ENCODE measurements around the gene FBXW9. TPM values are rescaled to one million over a fixed set of nuclear protein-coding genes. Genes with fewer than 3 reads are reported as not detected.

FBXW9 gene
- total RNA-seq, 2 experiments from 2014 or later, result 2.2 to 2.4 TPM

DNA sequence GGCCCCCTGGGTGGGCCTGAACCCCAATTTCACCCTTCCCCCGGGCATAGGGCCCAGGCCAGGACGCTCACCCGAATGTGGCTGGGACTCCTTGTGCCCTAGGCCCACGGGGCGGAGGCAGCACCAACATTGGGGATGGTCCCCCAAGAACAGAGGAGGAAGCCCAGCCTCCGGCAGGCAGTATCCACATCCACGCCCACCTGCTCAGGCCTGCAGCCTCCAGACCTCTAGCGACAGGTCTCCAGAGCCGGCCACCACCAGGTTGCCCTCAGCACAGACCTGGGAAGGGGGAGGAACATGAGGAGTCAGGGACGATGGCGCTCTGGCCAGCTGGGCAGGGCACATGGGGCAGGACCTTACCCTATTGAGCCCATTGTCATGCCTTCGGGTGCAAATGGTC lies 7.4 kb downstream of the FBXW9 start:
- ChIA-PET POLR2A (no interaction called here), CTCF (no interaction called here)
- TF ChIP-seq CTCF (IDR thresholded peaks at IDR 0.05), result no peak
- Histone ChIP-seq H3K4me3 (ENCODE audit: low read length) (no peak overlapping the region), H3K27ac (ENCODE audit: low read depth in 1 of 2, low read length in 2 of 2) (no peak overlapping the region), H3K36me3 (ENCODE audit: insufficient read depth, low read length) (peaks cover 2% of the 10 kb centered on the region), H3K4me1 (ENCODE audit: insufficient read depth, low read length) (no peaks in the 10 kb centered on the region), H3K9me3 (ENCODE audit: control insufficient read depth in 1 of 2, insufficient read depth in 1 of 2, low read length in 2 of 2) (no peaks in the 10 kb centered on the region), H3K27me3 (ENCODE audit: control insufficient read depth in 1 of 2, insufficient read depth in 2 of 2, low read length in 2 of 2) (no peaks in the 10 kb centered on the region)
- H3K4me3 Mint-ChIP-seq, result no peak overlapping the region
- no peak overlapping the region for H3K27ac Mint-ChIP-seq
- ATAC-seq (ENCODE audit: poor library complexity) (no peak), DNase-seq (no peak)
- intact Hi-C loops (cut with DNase I, micrococcal nuclease), result no loop called here
- H3K9me3 Mint-ChIP-seq, result no peaks in the 10 kb centered on the region
- no peaks in the 10 kb centered on the region for H3K27me3 Mint-ChIP-seq
- H3K4me1 Mint-ChIP-seq (ENCODE audit: low read depth), result no peaks in the 10 kb centered on the region
- H3K36me3 Mint-ChIP-seq (ENCODE audit: low read depth), result no peaks in the 10 kb centered on the region

- no peak within 1 kb of the TSS for H3K27ac Mint-ChIP-seq
- Histone ChIP-seq H3K4me1 (ENCODE audit: insufficient read depth, low read length) (no peaks in the 10 kb centered on the region), H3K36me3 (ENCODE audit: insufficient read depth, low read length) (no peaks in the 10 kb centered on the region), H3K4me3 (ENCODE audit: low read length) (no peak within 1 kb of the TSS), H3K27ac (ENCODE audit: low read depth in 1 of 2, low read length in 2 of 2) (no peak within 1 kb of the TSS), H3K27me3 (ENCODE audit: control insufficient read depth in 1 of 2, insufficient read depth in 2 of 2, low read length in 2 of 2) (no peaks in the 10 kb centered on the region), H3K9me3 (ENCODE audit: control insufficient read depth in 1 of 2, insufficient read depth in 1 of 2, low read length in 2 of 2) (no peaks in the 10 kb centered on the region)
- intact Hi-C loops (cut with DNase I, micrococcal nuclease), result no loop called here
- ATAC-seq (ENCODE audit: poor library complexity), result no peak
- CTCF ChIA-PET, result no interaction called here
- no peaks in the 10 kb centered on the region for H3K4me1 Mint-ChIP-seq (ENCODE audit: low read depth)
- DNase-seq, result no peak
- no peaks in the 10 kb centered on the region for H3K9me3 Mint-ChIP-seq
- POLR2A ChIA-PET, result no interaction called here
- H3K4me3 Mint-ChIP-seq, result no peak within 1 kb of the TSS
- H3K36me3 Mint-ChIP-seq (ENCODE audit: low read depth), result no peaks in the 10 kb centered on the region
- no peaks in the 10 kb centered on the region for H3K27me3 Mint-ChIP-seq
- no peak for TF ChIP-seq CTCF (IDR thresholded peaks at IDR 0.05)
Observed at GRCh38 chr19:12687496-12688196, 8.8 kb downstream of the FBXW9 start, which contains the start of gene GNG14. Gene GNG14, plus strand, starts transcription at chr19:12687998. Its CDS starts 51 bp downstream, at chr19:12688049.

- CTCF ChIA-PET, result interaction anchor here (1.1 kb wide), 1 partner anchor 46 kb away, joined by 3 read pairs; no protein-coding TSS in a partner anchor
- peaks cover 10% of the 10 kb centered on the region for H3K4me1 Mint-ChIP-seq (ENCODE audit: low read depth)
- no peak overlapping the region for H3K27ac ChIP-seq (ENCODE audit: low read depth in 1 of 2, low read length in 2 of 2)
Observed at GRCh38 chr19:12685831-12686230, 10.6 kb downstream of the FBXW9 start.

More at GRCh38 chr19:12685831-12686230, 10.6 kb downstream of the FBXW9 start:
- Histone ChIP-seq H3K27me3 (ENCODE audit: control insufficient read depth in 1 of 2, insufficient read depth in 2 of 2, low read length in 2 of 2) (no peaks in the 10 kb centered on the region), H3K4me3 (ENCODE audit: low read length) (no peak overlapping the region), H3K9me3 (ENCODE audit: control insufficient read depth in 1 of 2, insufficient read depth in 1 of 2, low read length in 2 of 2) (no peaks in the 10 kb centered on the region), H3K4me1 (ENCODE audit: insufficient read depth, low read length) (peaks cover 14% of the 10 kb centered on the region), H3K36me3 (ENCODE audit: insufficient read depth, low read length) (no peaks in the 10 kb centered on the region)
- Mint-ChIP-seq H3K9me3 (no peaks in the 10 kb centered on the region), H3K36me3 (ENCODE audit: low read depth) (peaks cover 11% of the 10 kb centered on the region), H3K27ac (no peak overlapping the region), H3K27me3 (no peaks in the 10 kb centered on the region), H3K4me3 (no peak overlapping the region)
- intact Hi-C loops (cut with DNase I, micrococcal nuclease), result no loop called here
- TF ChIP-seq CTCF (IDR thresholded peaks at IDR 0.05), result no peak
- no peak for ATAC-seq (ENCODE audit: poor library complexity)
- POLR2A ChIA-PET, result no interaction called here
- DNase-seq, result no peak
